ENCODE measurements around the gene CST5.

DNA sequence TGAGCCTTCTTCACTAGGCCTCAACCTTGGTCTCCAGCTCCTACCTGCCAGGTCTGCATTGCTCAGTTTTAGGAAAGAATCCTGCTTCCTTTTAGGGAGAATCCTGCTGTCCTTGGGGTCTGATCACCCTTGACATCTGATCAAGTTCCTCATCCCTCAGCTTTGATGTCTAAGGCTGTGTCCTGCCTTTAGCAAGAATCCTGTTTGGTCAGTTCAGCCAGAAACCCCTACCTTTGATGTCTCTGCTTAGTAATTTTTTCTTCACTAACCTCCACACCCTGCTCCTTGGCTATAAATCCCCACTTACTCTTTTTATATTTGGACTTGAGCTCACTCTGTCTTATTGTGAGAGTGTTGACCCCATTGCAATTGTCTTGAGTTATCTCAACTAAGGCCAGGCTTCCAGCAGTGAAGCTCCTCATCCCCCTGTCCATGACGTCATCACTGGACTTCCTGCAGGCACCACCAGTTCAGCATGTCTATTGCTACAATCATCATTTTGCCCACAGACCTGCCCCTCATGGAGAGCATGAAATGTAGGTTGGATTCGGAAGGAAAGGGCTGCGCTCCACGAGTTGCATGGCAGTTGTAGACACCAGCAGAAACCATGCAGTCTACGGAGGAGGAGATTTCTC lies 4.7 kb upstream of the CST5 start:
- TF ChIP-seq CTCF (IDR thresholded peaks at IDR 0.05; ENCODE audit: poor library complexity), result no peak
- no peak for TF ChIP-seq EZH2phosphoT487 (IDR thresholded peaks at IDR 0.05; ENCODE audit: low read depth, severe bottlenecking, unreplicated experiment)
